Kidney capillary endothelial cell (primary cell): ENCODE measurements around the gene P2RY2.
"Not testable (repeated sequence)": the region's sequence is repeated elsewhere in the genome, so short reads cannot be mapped to it uniquely, and the experiment has no call there.

Experiments used
- DNase-seq: peaks from one replicate; pipeline ENCODE4 v3.0.0-alpha.2; 2018; ENCODE audit warnings: low spot score

Gene P2RY2

DNA sequence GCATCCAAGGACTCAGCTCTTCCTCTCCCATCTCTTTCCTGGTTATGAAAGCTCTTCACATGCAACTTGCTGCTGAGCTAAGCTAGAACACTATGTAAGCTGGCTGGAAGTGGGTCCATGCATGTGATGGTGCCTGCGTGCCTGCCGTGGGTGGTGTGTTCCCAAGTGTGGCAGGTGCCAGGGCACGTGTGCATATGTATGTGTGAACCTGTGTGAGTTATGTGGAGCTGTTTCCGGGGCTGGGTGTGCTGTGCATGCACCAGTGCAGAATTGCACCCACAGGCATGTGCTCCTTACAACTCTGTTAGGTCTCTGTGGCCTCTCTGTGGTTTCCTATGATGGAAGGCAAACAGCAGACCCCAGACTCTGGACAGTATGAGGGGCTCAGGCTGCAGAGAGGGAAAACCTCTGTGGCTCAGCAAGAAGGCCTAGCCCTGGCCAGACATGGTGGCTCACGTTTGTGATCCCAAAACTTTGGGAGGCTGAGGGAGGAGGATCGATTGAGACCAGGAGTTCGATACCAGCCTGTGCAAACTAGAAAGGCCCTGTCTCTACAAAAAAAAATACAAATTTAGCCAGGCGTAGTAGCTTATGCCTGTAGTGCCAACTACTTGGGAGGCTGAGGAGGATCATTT, 49.9 kb downstream of the P2RY2 start:
- DNase-seq: no peak

DNA sequence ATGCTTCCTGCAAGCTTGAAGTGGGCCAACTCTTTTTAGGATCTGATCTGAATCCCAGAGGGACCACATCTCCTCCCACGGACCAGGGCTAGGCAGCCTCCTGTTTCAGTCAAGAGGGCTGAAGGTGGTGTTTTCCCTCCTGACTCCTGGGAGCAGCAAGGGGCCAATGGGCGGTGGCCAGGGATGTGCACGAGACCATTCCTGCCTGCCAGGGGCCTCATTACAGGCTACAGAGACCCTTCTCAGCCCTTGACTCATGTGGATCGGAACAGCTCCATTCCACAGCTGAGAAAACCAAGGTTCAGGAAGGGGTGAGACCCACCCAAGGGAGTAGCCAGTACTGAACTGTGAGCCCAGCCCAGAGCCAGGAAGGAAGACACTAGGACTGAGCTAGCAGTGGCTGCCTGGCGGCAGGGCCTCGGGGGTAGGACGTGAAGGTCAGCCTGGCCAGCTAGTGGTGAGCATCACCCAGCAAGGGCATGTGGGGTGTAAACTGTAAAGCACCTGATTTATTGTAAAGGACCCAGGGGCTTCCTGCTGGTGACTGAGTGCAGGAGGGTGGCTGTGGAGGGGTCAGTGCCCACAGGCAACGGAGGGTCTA, 50.7 kb downstream of the P2RY2 start:
- DNase-seq: no peak

DNA sequence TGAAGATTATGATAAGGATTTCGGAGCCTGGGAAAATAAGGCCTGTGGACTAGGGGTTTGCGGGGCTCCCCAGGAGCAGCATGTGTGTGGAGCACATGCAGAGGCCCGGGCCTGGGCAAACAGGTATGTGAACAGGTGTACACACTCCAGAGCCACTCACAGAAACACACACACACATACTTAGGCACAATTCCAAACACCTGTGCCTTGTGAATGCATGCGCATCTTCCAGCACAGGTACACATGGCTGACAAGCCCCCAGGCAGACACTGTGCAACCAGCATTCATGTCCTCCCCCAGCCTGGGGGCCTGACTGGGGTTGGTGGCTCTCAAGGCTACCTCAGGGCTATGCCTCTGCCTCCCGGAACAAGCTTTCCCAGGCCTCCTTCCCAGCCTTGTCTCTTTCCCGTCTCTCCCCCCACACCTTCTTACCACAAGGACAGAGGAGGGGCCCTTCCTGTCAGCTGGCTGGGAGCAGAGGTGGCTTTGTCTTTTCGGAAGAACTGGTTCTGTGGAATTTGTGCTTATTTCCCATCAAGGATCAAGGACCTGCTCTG, 51.5 kb downstream of the P2RY2 start:
- DNase-seq: no peak

DNA sequence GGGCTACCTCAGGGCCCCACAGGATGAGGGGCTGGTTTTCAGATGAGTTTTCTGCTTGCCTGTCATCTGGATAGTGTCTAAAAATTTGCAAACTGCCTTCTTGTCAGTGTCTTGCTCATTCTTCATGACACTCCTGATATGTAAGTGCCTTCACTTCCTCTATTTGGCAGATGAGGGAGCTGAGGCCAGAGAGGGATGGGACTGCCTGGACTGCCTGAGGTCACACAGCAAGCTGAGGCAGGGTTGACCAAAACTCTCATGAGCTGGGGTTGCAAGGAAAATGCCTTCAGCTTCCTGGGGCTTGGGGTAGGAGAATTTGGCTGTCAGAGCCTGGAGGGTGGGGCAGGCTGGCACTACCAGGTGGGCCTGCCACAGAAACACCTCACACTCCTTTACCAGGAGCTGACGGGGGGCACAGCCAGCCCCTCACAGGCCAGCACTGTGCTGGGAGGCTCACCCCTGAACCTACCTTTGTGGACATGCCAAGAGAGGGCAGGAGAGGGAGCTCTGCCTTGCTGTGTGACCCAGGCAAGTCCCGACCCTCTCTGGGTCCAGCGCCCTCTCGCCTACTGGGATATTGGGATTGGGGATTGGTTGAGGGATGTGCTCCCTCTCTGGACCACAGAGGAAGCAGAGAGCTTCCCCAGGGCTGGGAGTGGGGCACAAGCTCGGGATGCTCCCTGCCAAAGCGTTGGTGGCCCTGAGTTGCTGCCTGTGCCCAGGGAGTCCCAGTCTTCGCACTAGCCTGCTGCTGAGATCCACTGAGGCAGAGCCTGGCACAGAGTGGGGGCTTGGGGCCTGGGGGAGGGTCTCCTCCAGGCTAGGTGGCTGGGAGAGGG, 52.2 kb downstream of the P2RY2 start:
- DNase-seq: no peak

DNA sequence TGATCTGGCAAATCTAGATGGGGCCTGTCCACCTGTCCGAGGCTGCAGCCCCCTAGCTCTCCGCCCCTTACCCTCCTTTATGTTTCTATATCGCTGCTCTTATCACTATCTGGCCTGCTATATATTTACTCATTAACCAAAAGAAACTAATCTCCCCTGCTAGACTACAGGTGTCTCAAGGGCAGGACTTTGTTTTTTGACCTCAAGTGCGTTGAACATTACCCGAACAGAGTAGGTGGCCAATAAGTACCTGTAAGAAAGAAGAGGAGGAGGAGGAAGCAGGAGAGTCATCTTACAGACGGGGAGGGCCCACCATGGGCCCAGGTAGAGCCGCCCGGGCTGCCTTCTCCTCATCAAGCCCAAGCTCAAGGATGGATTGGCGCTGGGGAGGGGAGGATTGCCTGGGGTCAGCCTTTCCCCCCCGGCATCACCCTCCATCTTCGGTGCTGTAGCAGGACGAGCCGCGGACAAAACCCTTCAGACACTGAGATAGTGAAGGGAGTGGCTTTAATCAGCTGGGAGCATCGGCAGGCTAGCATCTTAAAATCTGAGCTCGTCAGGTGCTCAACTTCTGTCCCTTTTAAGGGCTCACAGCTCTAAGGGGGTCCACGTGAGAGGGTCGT, 52.9 kb downstream of the P2RY2 start:
- DNase-seq: no peak

DNA sequence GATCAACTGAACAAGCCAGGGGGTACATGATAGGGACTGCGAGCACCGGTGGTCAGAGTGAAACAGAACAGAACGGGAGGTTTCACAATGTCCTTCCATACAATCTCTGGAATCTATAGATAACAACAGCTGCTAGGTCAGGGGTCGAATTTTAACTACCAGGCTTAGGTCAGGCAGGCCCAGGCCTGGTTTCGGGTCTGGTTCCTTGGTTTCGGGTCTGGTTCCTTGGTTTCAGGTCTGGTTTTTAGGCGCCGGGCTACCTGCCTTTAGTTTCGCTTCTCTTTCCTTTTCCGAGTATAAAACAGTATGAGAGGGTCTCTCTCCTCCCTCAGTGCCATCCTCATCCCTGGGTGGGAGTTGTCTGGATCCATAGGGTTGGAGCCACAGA, 53.4 kb downstream of the P2RY2 start:
- not testable (repeated sequence) for DNase-seq

DNA sequence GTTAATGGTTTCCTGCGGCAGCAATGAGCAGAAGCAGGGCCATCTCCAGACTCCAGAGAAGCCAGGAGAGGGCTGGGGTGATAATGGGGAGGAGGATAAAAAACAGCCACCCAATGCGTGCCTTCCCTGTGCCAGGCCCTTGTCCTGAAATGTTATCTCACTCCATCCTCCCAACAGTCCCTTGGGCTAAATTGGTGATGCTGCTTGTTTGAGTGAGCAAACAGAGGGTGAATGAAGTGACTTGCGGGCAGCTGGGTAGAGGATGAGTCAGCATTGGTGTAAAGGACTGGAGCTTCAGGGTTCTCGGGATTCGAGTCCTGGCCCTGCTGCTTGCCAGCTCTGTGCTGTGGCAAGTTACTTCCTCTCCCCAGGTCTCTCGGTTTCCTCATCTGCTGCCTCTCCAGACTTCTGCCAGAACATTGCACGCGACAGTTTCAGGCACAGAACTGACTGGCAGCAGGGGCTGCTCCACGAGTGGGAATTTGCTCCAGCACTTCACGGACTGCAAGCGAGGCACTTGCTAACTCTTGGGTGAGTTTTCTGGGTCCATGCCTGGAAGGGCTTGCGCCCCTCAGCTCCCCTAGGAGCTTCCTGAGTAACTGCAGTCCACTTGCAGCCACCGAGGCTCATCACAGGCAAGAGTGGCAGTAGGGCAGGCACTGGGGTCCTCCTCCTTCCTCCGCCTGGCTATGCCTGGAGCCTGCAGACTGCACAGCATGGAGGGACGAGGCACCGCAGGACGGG, 54.0 kb downstream of the P2RY2 start, which contains the start of gene P2RY6:
Gene P2RY6 (plus strand): TSS at position 403 of the 744 bp plus-strand sequence. CDS start 24,181 bp downstream, outside the sequence.
- no peak for DNase-seq

DNA sequence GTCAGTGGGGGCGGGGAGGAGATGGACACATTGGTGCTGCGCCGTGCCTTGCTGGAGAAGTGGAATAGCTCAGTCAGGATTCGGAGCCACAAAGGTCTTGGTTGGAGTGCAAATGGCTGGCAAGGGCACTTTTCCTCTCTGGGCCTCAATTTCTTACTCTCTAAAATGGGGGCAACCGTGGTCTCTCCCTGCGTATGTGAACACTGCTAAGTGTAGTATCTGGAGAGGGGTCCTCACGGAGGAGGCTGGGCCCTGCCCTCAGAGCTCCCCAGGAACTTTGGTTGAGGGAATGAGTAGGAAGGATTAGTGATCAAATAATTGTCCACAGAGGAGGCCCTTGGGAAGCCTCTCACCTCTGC, 54.6 kb downstream of the P2RY2 start:
- DNase-seq: no peak

DNA sequence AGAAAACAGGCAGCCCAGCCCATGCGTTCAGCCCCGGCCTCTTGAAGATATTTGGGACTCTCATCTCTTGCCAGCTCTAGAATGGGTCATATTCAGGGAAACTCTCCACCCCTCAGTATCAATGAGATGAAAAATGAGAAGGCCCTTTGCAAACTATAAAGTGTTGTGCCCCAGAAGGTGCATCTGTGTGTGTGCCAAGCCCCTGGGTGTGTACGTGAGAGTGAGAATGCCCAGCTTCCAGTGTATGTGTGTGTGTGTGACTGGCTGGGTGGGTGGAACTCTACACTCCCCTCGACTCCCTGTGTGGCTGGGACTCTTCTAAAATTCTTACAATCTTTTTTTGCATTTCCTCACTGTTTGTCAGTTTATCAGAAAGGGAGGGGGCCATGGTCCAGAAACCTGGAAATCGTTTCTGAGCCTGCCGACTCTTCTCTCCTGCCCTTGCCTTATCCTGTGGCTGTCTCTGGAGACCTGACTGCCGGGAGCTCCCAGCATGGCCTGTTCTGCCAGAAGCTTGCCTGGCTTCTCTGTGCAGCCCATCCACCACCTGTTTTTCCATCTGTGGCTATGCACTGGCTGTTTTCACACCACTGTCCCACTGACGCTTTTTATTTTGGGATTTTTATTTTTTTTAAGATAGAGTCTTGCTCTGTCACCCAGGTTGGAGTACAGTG, 55.3 kb downstream of the P2RY2 start:
- DNase-seq: no peak

DNA sequence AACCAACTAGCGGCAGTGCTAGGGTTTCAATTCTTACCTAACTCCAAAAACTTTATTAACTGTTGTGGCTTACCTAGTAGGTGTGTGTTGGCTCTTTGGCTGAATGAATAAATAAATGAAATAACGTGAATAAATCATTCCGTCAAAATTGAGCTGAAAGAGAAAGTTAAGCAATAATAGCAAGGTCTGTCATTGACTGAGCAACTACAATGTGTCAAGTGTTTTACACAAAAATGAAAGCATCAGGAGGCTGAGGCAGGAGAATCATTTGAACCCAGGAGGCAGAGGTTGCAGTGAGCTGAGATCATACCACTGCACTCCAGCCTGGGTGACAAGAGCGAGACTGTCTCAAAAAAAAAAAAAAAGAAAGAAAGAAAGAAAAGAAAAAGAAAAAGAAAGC, 56.1 kb downstream of the P2RY2 start:
- DNase-seq: not testable (repeated sequence)

DNA sequence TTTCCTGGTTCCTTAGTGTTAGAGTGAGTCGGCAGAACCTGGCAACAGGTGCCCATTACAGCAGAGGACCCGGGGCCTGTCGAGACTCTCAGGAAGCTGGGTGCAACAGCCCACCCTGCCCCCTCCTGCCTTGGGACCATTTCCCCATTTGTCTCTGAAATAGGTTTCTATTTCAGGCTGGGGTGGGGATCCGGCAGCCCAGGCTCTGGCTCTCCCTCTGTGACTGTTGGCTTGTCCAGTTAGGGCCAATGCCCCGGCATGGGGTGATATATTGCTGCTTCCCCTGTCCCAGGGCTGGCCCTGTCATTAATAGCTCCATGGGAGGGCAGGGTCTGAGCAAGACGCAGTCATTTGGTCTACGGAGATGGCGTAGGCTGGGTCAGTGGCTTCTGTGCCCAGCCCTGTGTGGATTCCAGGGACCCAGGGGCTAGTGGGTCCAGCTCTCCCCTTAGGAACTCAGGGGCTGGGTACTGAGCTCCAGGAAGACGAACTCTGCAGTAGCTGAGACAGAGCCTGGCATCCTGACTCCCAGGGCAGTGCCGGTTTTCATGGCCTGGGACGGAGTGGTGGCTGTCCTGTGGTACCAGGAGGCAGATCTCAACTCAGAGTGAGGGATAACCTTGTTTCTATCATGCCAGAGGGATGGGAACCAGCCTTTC, 56.8 kb downstream of the P2RY2 start:
- DNase-seq: no peak

DNA sequence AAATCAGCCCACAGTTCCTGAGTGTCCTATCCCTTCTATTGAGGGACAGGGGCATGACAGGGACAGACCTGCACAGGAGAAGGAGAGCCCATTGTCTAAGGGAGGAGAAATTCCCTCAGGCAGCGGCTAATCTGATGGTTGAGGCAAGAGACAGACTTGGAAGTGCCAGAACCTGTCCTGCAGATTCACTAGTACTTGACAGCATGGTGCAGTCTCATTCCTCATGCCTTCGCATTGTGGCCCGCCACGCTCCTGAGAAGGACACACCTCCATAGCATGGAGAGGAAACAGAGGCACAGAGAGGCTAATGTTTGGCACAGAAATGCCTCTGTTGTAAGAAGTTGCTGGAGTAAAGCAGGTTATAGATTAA, 57.3 kb downstream of the P2RY2 start:
- DNase-seq: no peak

DNA sequence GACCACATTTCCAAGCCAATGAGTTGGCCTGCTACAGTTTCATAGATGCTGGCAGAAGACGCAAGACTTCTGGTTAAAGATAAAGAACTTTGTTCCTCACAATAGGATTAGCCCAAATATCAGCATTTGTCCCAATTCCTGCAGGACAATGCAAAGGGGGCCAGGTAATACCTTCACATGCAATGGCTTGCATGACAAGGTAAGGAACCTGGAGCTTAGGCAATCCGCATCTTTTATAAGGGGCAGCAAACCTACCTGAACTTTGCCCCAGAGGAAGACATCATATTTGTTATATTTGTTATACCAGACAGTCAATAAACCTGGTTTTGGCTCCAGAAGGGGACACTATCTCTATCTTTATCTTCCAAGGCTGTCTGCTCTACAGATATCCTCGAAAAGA, 59.4 kb downstream of the P2RY2 start:
- DNase-seq: no peak

DNA sequence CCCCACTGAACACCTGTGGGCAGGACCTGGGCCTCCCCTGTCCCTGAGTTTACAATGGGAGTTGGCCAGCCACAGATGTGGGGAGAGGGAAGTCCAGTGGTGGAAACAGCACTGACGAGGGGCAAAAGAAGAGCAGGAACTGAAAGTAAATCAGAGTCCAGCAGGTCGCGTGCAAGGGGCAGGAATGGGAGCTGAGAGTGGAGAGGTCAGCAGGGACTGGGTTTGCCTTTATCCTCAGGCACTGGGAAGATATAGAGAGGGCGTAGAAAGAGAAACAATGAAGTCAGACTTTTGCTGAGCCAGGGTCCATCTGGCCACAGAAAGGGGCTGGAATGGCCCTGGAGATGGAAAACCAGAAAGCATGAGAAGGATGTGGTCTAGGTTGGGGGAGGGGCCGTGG, 62.5 kb downstream of the P2RY2 start:
- no peak for DNase-seq

DNA sequence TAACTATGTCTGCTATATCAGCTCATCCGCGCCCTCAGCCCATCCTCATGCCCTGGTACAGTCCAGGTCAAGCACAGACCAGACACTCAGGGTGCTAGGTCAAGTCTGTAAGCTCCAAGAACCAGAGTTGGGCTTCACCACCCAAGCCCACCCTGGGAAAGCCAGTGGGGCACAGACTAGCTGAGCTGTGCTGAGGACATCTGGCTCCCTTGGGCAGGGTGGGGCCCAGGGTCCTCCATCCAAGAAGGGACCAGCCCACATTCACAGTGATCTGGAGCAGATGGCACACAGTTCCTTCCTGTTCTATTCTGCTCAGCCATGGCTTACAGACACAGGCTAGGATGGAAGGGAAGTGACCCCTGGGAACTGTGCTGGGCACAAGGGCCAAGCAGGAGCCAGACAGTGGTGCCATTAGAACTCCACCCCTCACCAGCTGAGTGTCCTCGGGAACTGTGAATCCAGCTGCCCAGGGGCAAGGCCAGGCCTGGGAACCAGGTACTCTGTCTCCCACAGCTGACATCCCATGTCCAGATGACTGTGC, 63.2 kb downstream of the P2RY2 start:
- DNase-seq: no peak

DNA sequence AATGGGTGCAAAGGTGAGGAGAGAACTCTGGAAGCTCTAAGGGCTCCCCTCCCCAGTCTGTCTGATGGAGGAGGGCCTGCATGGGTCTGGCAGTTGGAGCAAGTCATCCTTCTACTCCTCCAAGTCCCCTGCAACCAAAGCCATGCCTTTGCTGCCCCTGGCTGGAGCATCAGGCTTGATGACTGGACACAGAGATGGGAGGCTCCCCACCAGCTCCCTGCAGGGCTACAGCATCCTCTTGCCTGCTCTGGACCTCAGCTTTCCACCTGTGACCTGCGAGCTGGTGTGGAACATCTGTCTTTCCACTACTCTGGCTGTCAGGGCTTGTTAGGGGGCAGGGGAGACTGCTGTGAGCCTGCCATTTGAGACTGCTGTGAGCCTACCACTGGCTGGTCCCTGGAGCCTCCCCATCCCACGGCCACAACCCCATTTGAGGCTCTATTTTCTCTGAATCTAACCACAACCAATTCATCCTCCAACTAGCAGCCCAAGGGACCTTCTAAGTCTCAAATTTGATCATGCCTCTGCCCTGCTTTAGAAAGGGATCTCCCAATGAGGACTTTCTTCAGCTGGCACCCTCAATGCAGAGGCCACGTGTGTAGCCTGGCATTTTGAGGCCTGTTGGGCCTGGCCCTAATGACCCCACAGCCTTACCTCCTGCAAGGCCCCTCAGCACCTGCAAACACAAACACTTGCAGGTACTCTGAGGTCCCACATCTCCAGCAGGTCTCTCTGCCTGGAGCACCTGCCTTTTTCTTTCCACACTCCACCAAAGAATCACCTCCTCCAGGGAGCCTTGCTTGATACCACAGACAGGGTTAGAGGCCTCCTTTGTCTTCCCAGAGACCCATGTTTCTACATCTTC, 63.9 kb downstream of the P2RY2 start:
- no peak for DNase-seq

DNA sequence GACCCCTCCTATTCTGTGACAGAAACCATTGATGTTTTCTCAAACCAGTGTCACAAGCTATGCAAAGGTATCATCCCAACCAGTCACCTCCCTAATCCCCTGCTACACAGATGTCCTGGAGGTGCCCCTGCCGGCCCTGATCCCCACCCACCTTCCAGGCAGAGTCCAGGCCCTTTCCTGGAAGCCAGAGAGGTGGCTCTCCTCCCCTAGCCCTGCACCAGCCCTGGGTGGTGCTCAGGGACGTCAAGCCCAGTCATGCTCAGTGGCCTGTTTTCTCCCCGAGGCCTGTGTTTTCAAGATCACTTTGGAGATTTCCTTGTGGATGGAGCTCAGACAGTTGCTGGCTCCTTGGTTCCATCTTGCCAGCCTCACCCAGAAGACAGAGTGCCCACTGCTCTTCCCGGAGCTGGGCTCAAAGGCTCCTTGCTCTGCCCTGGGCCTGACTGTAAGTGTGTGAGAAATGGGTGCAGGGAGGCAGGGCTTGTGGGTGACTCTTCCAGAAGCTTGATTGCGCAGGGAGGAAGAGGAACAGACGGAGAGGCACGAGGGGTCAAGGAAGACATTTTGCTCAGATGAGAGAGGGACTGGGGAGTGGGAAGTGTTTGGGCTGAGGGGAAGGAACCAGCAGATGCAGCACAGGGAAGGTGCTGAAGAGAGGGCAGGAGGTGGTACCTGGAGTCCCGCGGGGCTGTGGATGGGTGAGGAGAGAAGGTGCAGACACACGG, 65.4 kb downstream of the P2RY2 start:
- DNase-seq: no peak

DNA sequence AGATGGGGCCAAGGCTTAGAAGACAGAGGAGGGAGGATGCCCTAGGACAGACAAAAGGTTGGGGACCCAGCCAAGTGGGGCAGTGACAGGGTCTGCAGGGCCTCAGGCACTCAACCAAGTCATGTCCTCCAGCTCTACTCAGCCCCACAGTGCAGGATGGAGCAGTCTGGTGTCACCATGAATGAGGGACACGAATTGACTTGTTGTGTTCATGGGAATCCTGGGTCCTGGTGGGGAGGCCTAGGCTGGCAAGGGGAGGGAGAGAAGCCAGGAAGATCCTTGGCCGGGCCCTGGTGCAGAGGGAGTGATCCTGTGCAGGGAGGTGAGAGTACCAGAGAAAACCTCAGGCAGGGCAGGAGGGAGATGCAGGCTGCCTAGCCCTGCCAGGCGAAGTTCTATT, 66.0 kb downstream of the P2RY2 start:
- no peak for DNase-seq

DNA sequence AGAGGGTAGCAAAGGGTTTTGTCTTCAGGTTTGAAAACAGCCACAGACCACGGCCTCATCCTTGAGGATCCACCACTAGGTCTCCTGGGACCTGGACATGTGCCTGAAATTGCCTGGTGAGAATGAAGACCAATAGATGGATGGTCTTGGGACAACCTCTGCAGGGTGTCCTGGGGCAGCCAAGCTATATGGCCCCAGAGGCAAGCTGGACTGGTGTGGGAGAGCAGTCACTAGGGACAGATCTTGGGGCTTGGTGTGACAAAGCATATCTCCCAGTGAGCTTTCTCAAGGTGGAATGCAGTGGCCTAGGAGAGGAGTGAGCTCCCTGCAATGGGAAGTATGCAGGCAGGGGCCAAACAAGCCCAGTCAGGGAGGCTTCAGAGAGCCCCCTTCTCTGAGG, 67.6 kb downstream of the P2RY2 start:
- DNase-seq: no peak
